ENCODE measurements around the gene CST3.
A peak's percentile ranks its signal among the peaks of the same experiment; 100 is the strongest.
"Not testable (repeated sequence)": the region's sequence is repeated elsewhere in the genome, so short reads cannot be mapped to it uniquely, and the experiment has no call there.

CST3 gene, protein sequence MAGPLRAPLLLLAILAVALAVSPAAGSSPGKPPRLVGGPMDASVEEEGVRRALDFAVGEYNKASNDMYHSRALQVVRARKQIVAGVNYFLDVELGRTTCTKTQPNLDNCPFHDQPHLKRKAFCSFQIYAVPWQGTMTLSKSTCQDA

GRCh38 chr20:23637282-23638221, at the start of gene CST3:
Gene CST3, minus strand, starts transcription at chr20:23637955. Its CDS starts 93 bp downstream, at chr20:23637862.
- DNase-seq (ENCODE audit: low read depth in 2 of 2): peak in 1 of 2 donors; percentile 8

DNA sequence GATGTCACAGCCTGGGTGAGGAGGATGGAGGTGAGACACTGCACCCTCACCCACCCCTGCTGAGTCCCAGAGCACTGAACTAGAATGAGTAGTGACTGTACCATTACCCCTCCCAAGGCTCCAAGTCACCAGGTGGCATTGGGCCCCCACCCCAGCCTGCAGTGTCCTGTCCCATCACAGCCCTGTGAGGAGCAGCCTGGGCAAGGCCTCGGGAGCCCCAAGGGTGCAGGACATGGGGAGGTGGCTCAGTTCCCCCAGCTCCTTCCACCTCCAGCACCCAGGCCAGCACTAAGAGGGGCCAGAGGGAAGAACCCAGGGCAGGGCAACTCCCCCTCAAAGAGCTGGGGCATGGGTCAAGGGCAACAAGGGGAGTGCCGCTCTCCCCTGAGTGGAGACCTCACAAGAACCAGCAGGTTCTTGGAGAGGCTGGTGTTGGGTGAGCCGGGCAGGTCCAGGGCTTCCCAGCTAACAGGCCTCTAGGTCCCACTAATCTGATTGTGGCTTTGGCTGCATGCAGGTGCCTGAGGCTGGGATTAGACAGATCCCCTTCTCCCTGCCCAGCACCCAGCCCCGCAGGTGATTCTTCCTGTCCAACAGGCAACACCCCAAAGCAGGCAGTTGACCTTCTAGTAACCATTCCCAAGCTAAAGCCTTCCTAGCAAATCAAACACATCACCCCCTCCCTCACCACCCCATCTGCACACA, 48.4 kb upstream of the CST3 start:
- no peak for DNase-seq (ENCODE audit: low read depth in 2 of 2)

GRCh38 chr20:23685529-23685896, 47.8 kb upstream of the CST3 start:
- DNase-seq (ENCODE audit: low read depth in 2 of 2): not testable (repeated sequence)

DNA sequence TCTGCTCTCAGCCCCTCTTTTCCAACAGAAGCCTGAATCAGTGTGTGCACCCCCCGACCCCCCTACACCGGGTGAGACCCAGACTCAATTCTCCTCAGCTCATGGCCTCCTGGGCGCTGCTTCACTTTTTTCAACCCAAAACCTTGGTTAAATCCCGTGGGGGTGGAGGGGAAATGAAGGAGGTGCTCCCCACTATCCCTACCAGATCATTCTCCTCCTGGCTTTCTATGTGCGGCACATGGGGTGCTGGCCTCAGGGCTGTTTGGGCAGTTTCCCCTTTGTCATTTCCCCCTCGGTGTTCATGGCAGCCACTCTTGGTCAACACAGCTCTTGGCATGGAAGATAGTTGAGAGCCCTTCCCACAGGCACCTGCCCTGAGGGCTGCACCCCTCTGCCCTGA, 46.5 kb upstream of the CST3 start:
- DNase-seq (ENCODE audit: low read depth in 2 of 2): no peak

- DNase-seq (ENCODE audit: low read depth in 2 of 2): no peak
Measured at GRCh38 chr20:23683807-23684206, 46.1 kb upstream of the CST3 start.

DNA sequence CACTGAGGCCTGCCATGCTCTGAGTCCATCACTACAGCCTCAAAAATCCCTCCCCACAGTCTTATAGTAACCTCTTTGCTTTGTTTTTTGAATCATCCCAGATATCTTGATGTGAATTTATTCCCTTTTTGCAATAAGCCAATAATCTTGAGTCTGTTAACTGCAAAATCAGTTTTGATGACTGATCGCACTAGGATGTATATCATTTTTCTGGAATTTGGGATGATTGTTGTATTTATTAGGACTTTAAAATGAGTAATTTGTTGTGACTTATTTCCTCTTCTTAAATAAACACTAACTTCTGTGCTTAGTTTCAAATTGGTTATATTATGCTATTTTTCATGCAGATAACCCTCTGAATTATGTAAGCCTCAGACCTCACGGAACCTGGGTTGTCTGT, 45.5 kb upstream of the CST3 start:
- DNase-seq (ENCODE audit: low read depth in 2 of 2): no peak

DNA sequence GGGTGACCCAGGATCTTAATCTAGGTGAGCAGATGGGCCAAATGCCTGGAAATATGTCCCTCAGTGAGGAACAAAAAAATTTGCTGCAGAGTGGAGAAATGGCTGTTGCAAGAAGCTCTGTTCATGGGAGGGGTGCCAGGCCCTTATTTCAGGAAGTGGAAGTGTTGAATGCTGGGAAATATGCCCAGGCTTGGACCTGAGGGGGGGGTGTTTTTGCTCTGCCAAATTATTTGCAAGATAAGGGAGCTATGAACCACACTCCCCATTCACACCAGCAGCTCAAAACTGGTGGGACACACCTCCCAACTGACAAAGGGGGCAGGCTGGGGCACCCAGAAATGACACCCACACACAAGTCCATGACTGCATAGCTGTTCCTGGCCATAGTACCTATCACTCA, 42.4 kb upstream of the CST3 start:
- DNase-seq (ENCODE audit: low read depth in 2 of 2): no peak

DNA sequence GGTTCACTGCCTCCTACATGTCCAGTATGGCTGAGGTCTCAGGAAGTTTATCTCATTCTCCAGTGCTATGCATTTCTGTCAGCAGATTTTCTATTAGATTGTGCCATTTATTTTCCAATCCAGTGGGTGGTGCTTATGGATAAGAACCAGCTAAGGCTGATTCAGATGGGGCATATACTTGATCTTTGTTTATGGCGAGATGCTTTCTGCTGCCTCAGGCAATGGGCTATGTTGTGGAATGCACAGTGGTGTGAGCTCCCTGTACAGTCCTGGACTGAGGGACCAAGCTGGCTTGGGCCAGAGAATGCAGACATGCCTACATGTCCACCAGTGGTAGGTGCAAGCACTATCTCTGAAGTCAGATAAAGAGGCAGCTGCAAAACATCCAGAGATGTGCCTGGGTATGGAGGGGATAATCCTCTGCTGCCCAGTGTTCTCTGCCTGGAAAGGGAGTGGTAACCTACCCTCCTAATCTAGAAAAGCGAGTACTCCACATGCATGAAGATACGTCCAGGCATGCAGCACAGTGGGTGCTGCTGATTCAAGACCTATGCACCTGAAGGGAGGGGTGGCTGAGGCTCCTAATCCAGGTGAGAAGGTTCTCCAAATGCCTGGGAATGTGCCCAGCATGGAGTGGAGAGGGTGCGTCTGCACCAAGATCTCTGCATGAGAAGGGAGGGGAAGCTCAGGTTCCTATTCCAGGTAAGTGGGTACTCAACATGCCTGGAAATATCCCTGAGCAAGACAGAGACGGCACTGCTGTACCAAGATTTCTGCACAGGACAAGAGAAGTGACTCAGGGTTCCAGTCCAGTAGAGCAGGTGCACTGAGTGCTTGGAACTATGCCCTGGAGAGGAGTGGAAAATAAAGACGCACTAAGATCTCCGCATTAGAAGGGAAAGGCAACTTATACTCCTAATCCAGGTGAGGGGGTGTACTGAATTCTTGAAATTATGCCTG, 41.7 kb upstream of the CST3 start:
- DNase-seq (ENCODE audit: low read depth in 2 of 2): no peak

GRCh38 chr20:23673209-23673608, 35.5 kb upstream of the CST3 start:
- DNase-seq (ENCODE audit: low read depth in 2 of 2): no peak

DNA sequence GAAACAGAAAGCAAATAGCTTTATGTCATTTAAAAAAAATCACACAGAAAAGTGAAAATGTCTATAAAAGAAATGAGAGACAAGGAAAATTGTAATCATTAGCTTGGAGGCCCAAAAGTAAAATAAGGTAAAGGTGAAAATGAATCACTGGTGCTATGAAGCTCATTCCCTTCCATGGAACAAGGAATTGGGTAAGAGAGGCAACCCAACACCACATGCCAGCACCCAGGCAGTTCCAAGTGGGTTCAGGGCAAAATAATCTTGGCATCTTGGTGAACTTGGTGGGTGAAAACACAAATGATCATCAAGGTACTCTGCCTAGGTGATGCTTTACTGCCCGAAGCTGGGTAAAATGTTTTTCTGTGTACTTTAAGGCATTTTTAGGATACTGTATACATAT, 34.4 kb upstream of the CST3 start:
- no peak for DNase-seq (ENCODE audit: low read depth in 2 of 2)

DNA sequence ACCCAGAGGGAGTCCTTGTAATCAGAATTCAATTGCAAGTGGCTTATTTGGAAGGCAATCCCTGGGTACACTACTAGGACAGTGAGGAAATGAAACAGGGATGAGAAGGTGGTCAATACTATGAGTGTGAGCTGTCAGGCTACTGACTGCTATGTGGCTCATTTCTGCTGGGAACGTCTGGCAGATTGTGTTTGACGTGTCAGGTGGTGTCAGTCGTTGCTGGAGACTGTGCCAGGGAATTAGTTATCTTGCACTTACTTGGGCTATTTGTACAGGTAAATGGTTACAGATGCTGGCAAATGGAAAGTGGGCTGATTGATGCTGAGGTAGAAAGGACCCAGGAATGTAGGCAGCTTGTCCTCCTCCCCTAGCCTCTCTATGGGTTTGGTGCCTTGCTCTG, 33.7 kb upstream of the CST3 start:
- no peak for DNase-seq (ENCODE audit: low read depth in 2 of 2)

DNA sequence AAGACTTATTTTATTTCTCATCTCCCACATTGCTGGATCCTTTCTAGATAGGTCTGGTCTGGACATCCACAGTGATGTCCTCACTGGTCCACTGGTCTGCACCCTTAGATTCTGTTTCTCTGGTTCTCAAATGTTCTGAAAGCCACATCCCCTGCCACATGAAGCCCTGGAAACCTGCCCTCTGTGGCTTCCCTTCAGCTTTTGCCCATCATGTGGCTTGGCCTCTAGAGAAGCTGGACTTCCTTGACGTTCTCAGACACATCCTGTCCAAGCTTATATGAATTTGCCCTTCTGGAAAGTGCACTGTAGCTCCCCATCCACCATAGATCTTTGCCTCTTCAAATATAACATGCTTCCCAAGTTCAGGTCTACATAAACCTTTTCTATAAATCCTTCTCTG, 32.6 kb upstream of the CST3 start:
- DNase-seq (ENCODE audit: low read depth in 2 of 2): no peak

DNA sequence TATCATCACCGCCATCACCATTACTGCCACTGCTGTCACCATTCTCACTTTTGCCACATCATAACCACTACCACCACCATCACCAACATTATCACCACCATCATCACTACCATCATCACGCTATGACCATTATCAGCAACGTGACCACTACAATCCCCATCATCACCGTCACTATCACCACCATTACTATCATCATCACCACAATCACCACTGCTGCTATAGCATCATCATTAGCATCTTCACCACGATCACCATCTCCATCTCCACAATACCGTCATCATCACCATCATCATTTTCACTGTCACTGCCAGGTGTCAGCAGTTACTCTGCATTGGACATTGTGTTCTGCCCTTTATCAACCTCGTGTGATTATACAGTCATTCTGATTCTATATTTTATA, 32.1 kb upstream of the CST3 start:
- no peak for DNase-seq (ENCODE audit: low read depth in 2 of 2)

DNA sequence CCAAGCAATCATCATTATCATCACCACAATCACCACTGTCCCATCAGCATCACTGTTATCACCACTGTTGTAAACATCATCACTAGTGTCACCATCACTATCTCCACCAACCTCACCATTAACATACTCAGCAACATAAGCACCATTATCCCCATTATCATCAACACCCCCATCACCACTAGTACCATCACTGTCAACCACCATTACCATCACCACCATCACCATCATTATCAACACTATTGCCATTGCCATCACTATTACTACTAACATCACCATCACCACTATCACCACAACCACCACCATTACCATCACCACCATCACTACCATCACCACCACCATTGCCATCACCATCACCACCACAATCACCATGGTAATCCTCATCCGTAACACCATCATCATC, 31.6 kb upstream of the CST3 start:
- DNase-seq (ENCODE audit: low read depth in 2 of 2): no peak

DNA sequence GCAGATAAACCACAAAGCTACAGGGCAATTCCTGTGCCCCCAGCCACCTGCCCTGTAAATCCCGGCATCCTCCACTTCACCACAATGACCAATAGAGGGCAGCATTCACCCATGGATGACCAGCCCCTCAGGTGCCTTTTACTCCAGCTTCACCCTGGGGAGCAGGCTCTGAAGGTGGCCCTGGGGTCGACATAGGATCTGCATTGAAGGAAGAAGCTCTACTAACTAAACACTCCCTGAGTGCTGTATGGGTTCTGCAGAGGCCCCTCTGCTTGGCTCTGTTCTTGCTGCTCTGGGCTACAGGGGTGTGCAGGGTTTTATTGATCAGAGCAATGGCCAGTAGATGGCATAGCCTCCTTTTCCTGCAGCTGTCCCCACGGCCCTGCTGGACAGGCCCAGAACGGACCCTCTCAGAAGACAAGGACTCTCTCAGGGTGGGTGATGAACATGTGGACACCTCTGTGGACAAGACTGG, 30.8 kb upstream of the CST3 start:
- DNase-seq (ENCODE audit: low read depth in 2 of 2): peak; percentile 14 to 27

DNA sequence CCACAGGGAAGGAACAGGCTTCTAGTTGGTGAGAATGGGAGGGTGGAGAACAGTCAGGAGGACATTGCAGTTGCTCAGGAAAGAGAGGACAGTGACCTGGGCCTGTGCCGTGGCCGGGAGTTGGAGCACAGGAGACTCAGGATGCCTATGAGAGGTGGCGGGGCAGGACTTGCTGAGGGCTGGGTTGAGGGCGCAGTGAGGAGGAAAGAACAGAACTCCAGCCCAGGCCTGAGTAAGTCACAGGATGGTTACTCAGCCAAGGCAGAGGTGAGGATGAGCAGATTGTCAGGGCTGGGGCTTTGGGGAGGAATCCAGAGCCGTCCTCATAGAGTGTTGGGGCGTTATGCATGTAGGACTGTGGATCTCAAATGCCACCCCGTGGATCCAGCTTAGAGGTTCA, 29.9 kb upstream of the CST3 start:
- DNase-seq (ENCODE audit: low read depth in 2 of 2): no peak

DNA sequence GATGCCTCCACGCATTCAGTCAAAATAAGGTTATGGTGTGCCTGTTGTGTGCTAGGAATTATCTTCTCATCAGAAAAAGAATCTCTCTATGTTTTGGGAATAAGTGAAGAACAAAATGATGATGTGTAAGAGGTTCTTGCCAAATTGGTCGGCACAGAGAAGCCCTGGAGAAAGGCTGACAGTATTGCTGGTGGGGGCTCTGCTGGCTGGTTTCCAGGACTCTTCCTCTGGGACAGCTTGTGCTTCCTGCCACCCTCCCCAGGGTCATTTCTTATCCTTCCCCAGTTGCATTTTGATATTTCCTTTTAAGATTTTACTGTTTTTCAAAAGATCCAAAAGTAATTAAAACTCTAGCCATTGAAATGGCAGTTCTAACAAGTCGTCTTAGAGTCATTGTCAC, 28.9 kb upstream of the CST3 start:
- no peak for DNase-seq (ENCODE audit: low read depth in 2 of 2)

DNA sequence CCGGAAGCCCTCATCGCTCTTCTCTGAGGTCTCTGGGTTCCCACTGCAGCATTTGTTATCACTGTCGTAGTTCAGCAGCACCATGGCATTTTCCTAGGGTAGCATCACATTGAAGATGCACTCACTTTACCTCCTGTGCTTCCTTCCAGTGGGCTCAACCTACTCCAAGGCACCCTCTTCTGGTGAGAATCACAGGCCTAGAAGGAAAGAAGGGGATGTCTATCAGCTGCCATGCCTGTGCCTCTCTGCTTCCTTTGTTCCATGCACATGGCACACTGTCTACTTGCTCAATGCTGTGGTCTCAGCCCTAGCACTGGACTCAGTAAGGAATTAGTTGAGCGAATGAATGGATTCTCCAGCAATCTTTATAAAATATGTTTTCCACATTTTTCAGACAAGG, 28.4 kb upstream of the CST3 start:
- DNase-seq (ENCODE audit: low read depth in 2 of 2): no peak

DNA sequence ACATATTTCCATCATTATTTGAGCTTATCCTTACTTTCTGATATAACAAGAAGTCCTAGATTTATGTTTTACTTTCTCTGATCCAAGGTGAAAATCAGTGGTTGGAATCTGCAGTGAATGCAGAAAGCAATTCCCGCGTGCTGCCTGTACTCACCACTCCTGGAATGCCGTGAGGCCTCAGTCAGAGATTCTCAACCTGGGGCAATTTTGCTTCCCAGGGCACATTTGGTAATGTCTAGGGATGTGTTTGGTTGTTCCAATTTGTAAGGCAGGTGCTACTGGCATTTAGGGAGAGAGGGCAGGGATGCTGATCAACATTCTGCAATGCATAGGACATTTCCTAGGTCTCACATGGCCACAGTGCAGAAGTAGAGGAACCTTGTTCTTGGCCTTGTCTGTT, 27.2 kb upstream of the CST3 start:
- no peak for DNase-seq (ENCODE audit: low read depth in 2 of 2)

DNA sequence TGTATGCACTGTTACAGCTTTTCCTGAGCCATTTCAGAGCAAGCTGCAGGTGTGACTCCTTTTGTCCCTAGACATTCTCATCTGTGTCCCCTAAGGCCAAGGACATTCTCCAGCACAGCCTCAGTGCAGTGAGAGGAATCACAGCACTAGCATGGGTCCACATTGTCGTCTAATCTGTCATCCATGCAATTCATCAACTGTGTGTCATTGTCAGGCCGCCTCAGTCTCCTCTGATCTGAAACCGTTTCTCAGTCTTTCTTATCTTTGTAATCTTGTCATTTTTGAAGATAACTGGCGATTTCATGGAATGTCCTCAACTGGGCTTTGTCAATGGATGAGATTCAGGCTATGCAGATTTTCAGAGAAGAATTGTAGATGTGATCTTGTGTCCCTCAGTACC, 26.3 kb upstream of the CST3 start:
- not testable (repeated sequence) for DNase-seq (ENCODE audit: low read depth in 2 of 2)

- DNase-seq (ENCODE audit: low read depth in 2 of 2): no peak
Measured at GRCh38 chr20:23663180-23663579, 25.4 kb upstream of the CST3 start.
